Glutamatergic neuron (in vitro differentiated cells): ENCODE data around the gene CACNG4. TPM values are rescaled to one million over a fixed set of nuclear protein-coding genes. Genes with fewer than 3 reads are reported as not detected.

ENCODE experiments used
- DNase-seq: peaks from one replicate; pipeline ENCODE4 v3.0.0; 2022
- H3K27ac Mint-ChIP-seq: one replicate; pipeline ENCODE4 v1.8.0; 2020; ENCODE audit warnings: mild to moderate bottlenecking, mixed read lengths, inconsistent platforms; ENCODE audit not compliant: unreplicated experiment
- H3K27me3 Mint-ChIP-seq: one replicate; pipeline ENCODE4 v1.8.0; 2020; ENCODE audit warnings: mild to moderate bottlenecking, moderate library complexity, mixed read lengths, inconsistent platforms; ENCODE audit not compliant: unreplicated experiment
- H3K36me3 Mint-ChIP-seq: one replicate; pipeline ENCODE4 v1.8.0; 2020; ENCODE audit warnings: mild to moderate bottlenecking, mixed read lengths, inconsistent platforms; ENCODE audit not compliant: unreplicated experiment
- H3K4me1 Mint-ChIP-seq: one replicate; pipeline ENCODE4 v1.8.0; 2020; ENCODE audit warnings: mild to moderate bottlenecking, low read depth, mixed read lengths, inconsistent platforms; ENCODE audit not compliant: unreplicated experiment
- H3K4me3 Mint-ChIP-seq: one replicate; pipeline ENCODE4 v1.8.0; 2020; ENCODE audit warnings: mild to moderate bottlenecking, mixed read lengths, inconsistent platforms; ENCODE audit not compliant: unreplicated experiment
- H3K9me3 Mint-ChIP-seq: one replicate; pipeline ENCODE4 v1.8.0; 2020; ENCODE audit warnings: mild to moderate bottlenecking, moderate library complexity, mixed read lengths, inconsistent platforms; ENCODE audit not compliant: unreplicated experiment
- total RNA-seq: library from RNA; stranded (reverse); fragmentation: NEBNext Ultra II Directional; extraction: Animal tissue kit (Norgen Biotek cat#: 25700); gene quantifications from one replicate; pipeline ENCODE4 v1.2.1, GENCODE V29; 2021; ENCODE audit not compliant: unreplicated experiment
- TF ChIP-seq, protein P1 (sequence below): fragments of 200-600 bp; sonication (generic); IDR thresholded peaks from one replicate; pipeline ENCODE4 v1.5.0; 2021; ENCODE audit not compliant: partially characterized antibody, unreplicated experiment

Gene CACNG4
- total RNA-seq, 1 donor from 2014 or later = 105 TPM

GRCh38 chr17:66994361-66994760, 29.9 kb downstream of the CACNG4 start:
- Mint-ChIP-seq H3K27ac (no peak overlapping the region), H3K4me3 (no peak overlapping the region), H3K4me1 (peaks cover 9% of the 10 kb centered on the region), H3K27me3 (peaks cover 10% of the 10 kb centered on the region), H3K36me3 (peaks cover 19% of the 10 kb centered on the region), H3K9me3 (peaks cover 4% of the 10 kb centered on the region)
- TF ChIP-seq, protein P1, sequence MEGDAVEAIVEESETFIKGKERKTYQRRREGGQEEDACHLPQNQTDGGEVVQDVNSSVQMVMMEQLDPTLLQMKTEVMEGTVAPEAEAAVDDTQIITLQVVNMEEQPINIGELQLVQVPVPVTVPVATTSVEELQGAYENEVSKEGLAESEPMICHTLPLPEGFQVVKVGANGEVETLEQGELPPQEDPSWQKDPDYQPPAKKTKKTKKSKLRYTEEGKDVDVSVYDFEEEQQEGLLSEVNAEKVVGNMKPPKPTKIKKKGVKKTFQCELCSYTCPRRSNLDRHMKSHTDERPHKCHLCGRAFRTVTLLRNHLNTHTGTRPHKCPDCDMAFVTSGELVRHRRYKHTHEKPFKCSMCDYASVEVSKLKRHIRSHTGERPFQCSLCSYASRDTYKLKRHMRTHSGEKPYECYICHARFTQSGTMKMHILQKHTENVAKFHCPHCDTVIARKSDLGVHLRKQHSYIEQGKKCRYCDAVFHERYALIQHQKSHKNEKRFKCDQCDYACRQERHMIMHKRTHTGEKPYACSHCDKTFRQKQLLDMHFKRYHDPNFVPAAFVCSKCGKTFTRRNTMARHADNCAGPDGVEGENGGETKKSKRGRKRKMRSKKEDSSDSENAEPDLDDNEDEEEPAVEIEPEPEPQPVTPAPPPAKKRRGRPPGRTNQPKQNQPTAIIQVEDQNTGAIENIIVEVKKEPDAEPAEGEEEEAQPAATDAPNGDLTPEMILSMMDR = no peak
- no peak for DNase-seq

DNA sequence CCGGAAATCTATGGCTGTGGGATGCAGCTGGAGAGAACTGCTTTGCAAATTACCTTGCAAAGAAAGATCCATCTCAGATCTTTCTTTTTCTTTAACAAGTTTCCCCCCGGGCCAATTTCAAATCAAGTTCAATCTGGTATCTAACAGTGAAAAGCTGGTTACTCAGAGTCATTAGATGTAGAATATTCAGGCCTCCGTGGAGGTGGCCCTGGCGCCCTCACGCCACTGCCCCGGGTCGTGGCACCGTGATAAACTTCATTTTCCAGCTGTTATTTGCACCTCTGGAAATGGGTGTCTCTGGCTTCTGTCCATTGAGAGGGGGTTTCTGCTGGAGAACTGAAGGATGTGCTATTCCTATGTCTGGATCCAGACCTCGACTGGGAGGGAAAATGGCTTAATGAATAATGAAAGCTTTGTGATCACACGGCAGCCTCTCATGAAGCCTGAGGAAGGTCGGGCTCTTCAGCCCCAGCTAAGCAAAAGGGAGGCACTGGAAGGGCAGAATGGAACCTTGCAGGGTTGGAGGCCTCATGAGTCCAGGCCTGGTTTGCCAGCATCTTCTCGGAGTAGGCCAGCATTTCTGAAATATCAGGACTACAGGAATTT, 30.5 kb downstream of the CACNG4 start:
- no peak overlapping the region for H3K27ac Mint-ChIP-seq
- TF ChIP-seq, protein P1 = no peak

GRCh38 chr17:66995944-66996343, 31.4 kb downstream of the CACNG4 start:
- TF ChIP-seq, protein P1 = no peak
- Mint-ChIP-seq H3K27ac (no peak overlapping the region), H3K36me3 (peaks cover 16% of the 10 kb centered on the region), H3K4me3 (no peak overlapping the region), H3K4me1 (peaks cover 9% of the 10 kb centered on the region), H3K9me3 (peaks cover 9% of the 10 kb centered on the region), H3K27me3 (peaks cover 11% of the 10 kb centered on the region)
- DNase-seq = no peak

More for the DNA sequence above, 30.5 kb downstream of the CACNG4 start:
- H3K4me3 Mint-ChIP-seq = no peak overlapping the region
- peaks cover 18% of the 10 kb centered on the region for H3K36me3 Mint-ChIP-seq
- peaks cover 14% of the 10 kb centered on the region for H3K27me3 Mint-ChIP-seq
- H3K9me3 Mint-ChIP-seq = peaks cover 5% of the 10 kb centered on the region
- H3K4me1 Mint-ChIP-seq = peaks cover 9% of the 10 kb centered on the region
- no peak for DNase-seq

- H3K27ac Mint-ChIP-seq = no peak overlapping the region
- H3K36me3 Mint-ChIP-seq = peaks cover 26% of the 10 kb centered on the region
- no peak for DNase-seq
- peaks cover 9% of the 10 kb centered on the region for H3K9me3 Mint-ChIP-seq
- H3K27me3 Mint-ChIP-seq = peaks cover 11% of the 10 kb centered on the region
- H3K4me1 Mint-ChIP-seq = peaks cover 9% of the 10 kb centered on the region
- H3K4me3 Mint-ChIP-seq = no peak overlapping the region
- TF ChIP-seq, protein P1 = no peak
Measured at GRCh38 chr17:66996926-66997325, 32.4 kb downstream of the CACNG4 start.

- no peak for DNase-seq
- Mint-ChIP-seq H3K27me3 (peaks cover 13% of the 10 kb centered on the region), H3K9me3 (peaks cover 9% of the 10 kb centered on the region), H3K27ac (no peak overlapping the region), H3K4me3 (no peak overlapping the region), H3K36me3 (peaks cover 28% of the 10 kb centered on the region), H3K4me1 (no peaks in the 10 kb centered on the region)
- TF ChIP-seq, protein P1 = no peak
Measured at GRCh38 chr17:67003231-67003630, 38.7 kb downstream of the CACNG4 start.
